ENCODE measurements around the gene USP49. TPM values are rescaled to one million over a fixed set of nuclear protein-coding genes. Genes with fewer than 3 reads are reported as not detected.

USP49 gene
- total RNA-seq, 4 donors from 2014 or later = 2.3 to 7.9 (median 4.0) TPM

DNA sequence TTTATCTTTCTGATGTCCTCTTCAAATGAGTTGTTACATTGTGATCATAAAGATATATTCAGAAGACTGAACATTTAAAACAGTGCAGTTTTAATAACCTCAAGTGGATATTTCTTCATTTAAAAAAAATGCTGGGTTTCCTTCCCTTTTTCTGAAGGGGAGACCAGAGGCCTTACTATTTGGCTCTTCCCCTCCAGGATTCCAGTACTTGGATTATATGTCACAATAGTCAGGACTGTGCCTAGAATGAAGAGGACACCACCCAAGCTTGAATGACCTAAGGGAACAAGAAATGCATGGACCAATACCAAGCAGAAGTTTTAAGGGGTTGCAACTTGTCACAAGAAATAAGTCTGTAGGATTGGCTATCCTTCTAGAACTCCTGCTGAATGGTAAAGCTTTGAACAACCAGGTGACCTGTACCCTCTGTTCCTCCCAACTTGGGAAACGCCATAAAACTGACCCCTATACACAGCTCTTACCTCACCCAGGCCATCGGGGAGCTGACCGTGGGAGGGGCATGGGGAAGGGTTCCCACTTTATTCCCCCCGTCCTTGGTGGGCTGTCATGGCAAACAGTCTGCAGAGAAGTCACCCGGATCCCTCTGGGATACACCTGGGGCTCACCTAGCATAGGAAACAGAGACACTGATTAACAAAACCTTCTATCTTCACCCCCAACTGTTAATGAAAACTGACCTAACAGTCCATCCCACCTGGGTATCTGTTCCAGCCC lies 117.5 kb downstream of the USP49 start:
- intact Hi-C loops (cut with DNase I; ENCODE audit: low total_unique reads) (loop anchor here (5.0 kb wide), 1 partner anchor 260 kb away; no protein-coding TSS in a partner anchor), in situ Hi-C loops (cut with MboI; ENCODE audit: low pct_ligation_motif_present in 1 of 4, low pct_unique_long_range_greater_than_20kb in 1 of 4, low sequenced_read_pairs in 3 of 4) (loop anchor here in 1 of 4 donors (25.0 kb wide), 1 partner anchor 135 kb away; the partner anchor contains the start of genes BYSL and MED20)
- Histone ChIP-seq H3K4me3 (no peak overlapping the region), H3K27me3 (no peaks in the 10 kb centered on the region), H3K4me1 (peaks cover 13 to 23% (median 20%) of the 10 kb centered on the region in 4 donors), H3K27ac (no peak overlapping the region), H3K9me3 (no peaks in the 10 kb centered on the region), H3K36me3 (peaks cover 0 to 20% (median 5%) of the 10 kb centered on the region in 4 donors)
- TF ChIP-seq EP300 (IDR thresholded peaks at IDR 0.05; ENCODE audit: low read depth) = no peak
- no peak for TF ChIP-seq POLR2A (IDR thresholded peaks at IDR 0.05)
- TF ChIP-seq, protein P1, sequence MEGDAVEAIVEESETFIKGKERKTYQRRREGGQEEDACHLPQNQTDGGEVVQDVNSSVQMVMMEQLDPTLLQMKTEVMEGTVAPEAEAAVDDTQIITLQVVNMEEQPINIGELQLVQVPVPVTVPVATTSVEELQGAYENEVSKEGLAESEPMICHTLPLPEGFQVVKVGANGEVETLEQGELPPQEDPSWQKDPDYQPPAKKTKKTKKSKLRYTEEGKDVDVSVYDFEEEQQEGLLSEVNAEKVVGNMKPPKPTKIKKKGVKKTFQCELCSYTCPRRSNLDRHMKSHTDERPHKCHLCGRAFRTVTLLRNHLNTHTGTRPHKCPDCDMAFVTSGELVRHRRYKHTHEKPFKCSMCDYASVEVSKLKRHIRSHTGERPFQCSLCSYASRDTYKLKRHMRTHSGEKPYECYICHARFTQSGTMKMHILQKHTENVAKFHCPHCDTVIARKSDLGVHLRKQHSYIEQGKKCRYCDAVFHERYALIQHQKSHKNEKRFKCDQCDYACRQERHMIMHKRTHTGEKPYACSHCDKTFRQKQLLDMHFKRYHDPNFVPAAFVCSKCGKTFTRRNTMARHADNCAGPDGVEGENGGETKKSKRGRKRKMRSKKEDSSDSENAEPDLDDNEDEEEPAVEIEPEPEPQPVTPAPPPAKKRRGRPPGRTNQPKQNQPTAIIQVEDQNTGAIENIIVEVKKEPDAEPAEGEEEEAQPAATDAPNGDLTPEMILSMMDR (IDR thresholded peaks at IDR 0.05) = no peak
- TF ChIP-seq POLR2AphosphoS5 (IDR thresholded peaks at IDR 0.05) = no peak
- 86% methylated on average over 5 of the region's 5 CpGs; no CpG with 5 or more reads in 1 of the 2 donors for WGBS, 2 donors (ENCODE audit: low coverage in 1 of 2)
- DNase-seq = no peak

DNA sequence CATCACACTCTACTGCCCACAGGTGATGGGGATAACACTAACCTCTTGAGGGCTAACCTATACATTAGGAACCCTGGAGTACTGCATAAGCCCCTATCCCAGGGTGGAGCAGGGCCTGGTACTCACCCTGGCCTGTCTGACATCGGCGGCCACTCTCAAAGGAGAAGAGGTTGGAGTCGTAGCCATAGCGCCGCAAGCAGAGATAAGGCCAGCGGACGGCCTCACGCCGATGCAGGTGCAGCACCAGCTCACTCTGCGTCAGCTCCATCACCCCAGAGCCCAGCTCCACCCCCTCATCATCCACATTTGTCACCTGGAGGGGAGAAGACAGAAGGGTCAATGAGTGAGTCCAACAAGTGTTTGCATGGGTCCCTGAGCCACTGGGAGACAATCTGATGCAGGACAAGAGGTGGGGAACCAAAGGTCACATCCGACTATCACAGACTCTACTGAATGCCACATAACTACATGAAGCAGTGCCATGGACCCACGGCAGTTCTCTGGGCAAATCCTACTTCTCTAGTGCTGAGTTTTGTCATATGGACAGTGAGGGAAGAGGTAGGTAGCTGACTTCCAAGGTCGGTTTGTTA lies 119.8 kb downstream of the USP49 start:
- no peak for DNase-seq
- Histone ChIP-seq H3K36me3 (peaks cover 0 to 34% (median 17%) of the 10 kb centered on the region in 4 donors), H3K9me3 (no peaks in the 10 kb centered on the region), H3K27ac (no peak overlapping the region), H3K4me1 (peaks cover 5 to 10% (median 8%) of the 10 kb centered on the region in 4 donors), H3K4me3 (no peak overlapping the region), H3K27me3 (no peaks in the 10 kb centered on the region)
- 89% methylated on average over 13 of the region's 13 CpGs; no CpG with 5 or more reads in 1 of the 2 donors for WGBS, 2 donors (ENCODE audit: low coverage in 1 of 2)
- in situ Hi-C loops (cut with MboI; ENCODE audit: low pct_ligation_motif_present in 1 of 4, low pct_unique_long_range_greater_than_20kb in 1 of 4, low sequenced_read_pairs in 3 of 4) = loop anchor here in 1 of 4 donors (25.0 kb wide), 1 partner anchor 137 kb away; the partner anchor contains the start of genes BYSL and MED20
- TF ChIP-seq, protein P1 (IDR thresholded peaks at IDR 0.05) = no peak
- TF ChIP-seq POLR2AphosphoS5 (IDR thresholded peaks at IDR 0.05) (no peak), POLR2A (IDR thresholded peaks at IDR 0.05) (no peak), EP300 (IDR thresholded peaks at IDR 0.05; ENCODE audit: low read depth) (no peak)
- intact Hi-C loops (cut with DNase I; ENCODE audit: low total_unique reads) = loop anchor here (5.0 kb wide), 1 partner anchor 258 kb away; no protein-coding TSS in a partner anchor

DNA sequence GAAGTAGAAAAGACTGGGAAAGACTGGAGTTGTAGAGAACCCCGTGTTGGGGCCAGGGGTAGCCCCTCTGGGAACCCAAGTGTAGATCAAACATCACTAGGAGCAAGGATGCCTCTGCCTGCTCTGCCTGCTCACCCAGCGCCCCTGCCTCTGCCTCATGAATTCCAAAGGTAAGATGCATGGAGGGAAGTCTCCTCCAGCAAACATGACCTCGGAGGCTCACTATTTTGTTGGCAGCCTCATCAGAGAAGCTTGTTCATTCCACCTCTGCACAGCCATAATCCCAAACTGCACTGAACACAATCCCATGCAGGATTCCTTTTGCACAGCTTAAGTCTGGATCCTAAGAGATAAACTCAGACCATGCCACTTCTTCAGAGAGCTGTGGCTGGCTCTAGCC lies 120.3 kb downstream of the USP49 start:
- H3K9me3 ChIP-seq = no peaks in the 10 kb centered on the region
- H3K27ac ChIP-seq = no peak overlapping the region
- 86% methylated on average over 3 of the region's 3 CpGs; no CpG with 5 or more reads in 1 of the 2 donors for WGBS, 2 donors (ENCODE audit: low coverage in 1 of 2)
- no peak for TF ChIP-seq POLR2AphosphoS5 (IDR thresholded peaks at IDR 0.05)
- TF ChIP-seq POLR2A (IDR thresholded peaks at IDR 0.05) = no peak
- TF ChIP-seq, protein P1 (IDR thresholded peaks at IDR 0.05) = no peak
- TF ChIP-seq EP300 (IDR thresholded peaks at IDR 0.05; ENCODE audit: low read depth) = no peak
- peaks cover 0 to 34% (median 17%) of the 10 kb centered on the region in 4 donors for H3K36me3 ChIP-seq
- intact Hi-C loops (cut with DNase I; ENCODE audit: low total_unique reads) = loop anchor here (5.0 kb wide), 1 partner anchor 258 kb away; no protein-coding TSS in a partner anchor
- H3K4me1 ChIP-seq = peaks cover 5 to 10% (median 8%) of the 10 kb centered on the region in 4 donors
- in situ Hi-C loops (cut with MboI; ENCODE audit: low pct_ligation_motif_present in 1 of 4, low pct_unique_long_range_greater_than_20kb in 1 of 4, low sequenced_read_pairs in 3 of 4) = loop anchor here in 1 of 4 donors (25.0 kb wide), 1 partner anchor 137 kb away; the partner anchor contains the start of genes BYSL and MED20
- no peak overlapping the region for H3K4me3 ChIP-seq
- no peak for DNase-seq
- H3K27me3 ChIP-seq = no peaks in the 10 kb centered on the region

Measured in transverse colon (tissue), 4 donors.